HG03575 (cell line): ENCODE results near the gene KRT76.

Experiments
- ATAC-seq: cut with Tn5 transposase; IDR thresholded peaks from one replicate; pipeline ENCODE4 v1.9.1; 2021; ENCODE audit not compliant: unreplicated experiment, insufficient number of reproducible peaks, low FRiP score; ENCODE audit errors: extremely low read depth

The KRT76 gene

GRCh38 chr12:52813885-52814709, 37.0 kb upstream of the KRT76 start, which contains the start of gene KRT4:
KRT4 (minus strand) TSS chr12:52814116; CDS start chr12:52814058, 58 bp downstream.
- ATAC-seq = no peak

DNA sequence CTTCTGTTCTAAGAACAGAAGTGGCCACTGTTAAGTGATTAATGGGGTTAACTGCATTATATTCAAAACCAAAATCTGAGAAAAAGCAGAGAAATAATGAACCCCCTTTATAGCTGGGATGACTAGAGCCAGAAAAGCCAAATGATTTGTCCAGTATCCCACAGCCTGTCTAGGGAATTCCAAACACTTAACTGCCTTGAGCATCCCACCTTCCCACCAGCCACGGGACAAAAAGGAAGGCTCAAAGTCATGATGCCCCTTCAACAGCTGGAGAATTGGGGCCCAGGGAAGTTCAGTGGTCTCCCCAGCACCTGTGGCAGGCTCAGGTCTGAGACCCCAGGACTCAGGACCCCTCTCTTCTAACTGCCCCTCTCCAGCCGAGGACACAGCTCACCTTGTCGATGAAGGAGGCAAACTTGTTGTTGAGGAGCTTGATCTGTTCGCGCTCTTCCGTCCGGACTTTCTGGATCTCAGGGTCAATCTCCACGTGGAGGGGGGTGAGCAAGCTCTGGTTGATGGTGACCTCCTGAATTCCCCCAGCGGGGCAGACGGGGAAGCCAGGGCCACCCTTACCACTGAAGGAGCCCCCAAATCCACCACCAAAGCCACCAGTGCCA, 36.2 kb upstream of the KRT76 start:
- ATAC-seq = no peak

DNA sequence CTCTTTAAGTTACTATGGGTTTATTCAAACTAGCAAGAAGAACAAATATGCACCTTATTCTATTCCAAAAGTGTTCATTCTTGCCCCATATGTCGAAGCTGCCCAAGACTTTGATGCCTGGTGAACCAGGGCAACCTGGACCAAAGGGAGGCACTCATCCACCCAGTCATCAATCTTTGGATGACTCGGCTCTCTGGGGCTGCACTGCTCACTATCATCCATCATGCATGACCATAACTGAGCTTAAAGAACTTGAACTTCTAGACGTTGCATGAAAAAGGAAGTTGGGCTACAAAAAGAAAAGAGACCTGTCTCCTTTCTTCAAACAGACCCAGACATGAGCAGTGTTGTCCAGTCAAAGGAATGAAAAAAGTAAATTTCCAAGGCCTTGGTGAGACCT, 35.6 kb upstream of the KRT76 start:
- no peak for ATAC-seq

- ATAC-seq = no peak
These were observed 34.9 kb upstream of the KRT76 start for GRCh38 chr12:52812073-52812400.

DNA sequence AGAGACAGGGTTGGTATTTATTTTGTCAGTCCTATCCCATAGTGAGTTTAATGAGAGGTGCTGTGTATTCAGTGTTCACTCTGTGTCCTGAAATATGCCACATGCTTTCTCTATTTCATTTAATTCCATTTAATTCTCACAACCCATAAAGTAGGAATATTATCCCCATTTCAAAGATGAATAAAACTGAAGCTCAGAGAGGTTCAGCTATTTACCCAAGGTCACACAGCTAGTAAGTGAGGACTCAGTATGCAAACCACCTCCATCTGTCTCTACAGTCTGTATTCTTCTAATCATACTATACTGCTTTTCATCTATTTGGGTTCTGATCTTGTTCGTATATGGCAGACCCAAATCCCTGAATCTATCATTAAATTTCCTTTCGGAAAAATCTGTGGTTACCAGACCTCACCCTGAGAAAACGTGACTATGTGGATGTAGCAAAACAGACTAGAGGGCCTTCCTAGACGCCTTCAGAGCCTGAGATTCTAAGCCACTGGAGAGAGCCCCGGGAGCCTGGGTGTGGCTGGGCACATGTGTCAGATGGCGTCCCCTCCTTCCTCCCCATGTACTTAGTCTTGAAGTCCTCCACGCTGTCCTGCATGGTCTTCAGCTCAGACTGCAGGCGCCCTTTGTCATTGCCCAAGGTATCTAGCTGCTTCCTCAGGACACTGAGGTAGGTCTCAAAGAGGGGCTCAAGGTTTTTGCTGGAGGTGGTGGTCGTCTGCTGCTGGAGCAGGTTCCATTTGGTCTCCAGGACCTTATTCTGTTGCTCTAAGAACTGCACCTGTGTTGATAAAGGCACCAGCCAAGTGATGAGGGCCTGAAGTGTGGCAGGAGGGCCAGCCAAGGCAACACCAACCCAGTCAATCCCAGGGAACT, 34.3 kb upstream of the KRT76 start:
- no peak for ATAC-seq

GRCh38 chr12:52810554-52810953, 33.4 kb upstream of the KRT76 start:
- no peak for ATAC-seq

DNA sequence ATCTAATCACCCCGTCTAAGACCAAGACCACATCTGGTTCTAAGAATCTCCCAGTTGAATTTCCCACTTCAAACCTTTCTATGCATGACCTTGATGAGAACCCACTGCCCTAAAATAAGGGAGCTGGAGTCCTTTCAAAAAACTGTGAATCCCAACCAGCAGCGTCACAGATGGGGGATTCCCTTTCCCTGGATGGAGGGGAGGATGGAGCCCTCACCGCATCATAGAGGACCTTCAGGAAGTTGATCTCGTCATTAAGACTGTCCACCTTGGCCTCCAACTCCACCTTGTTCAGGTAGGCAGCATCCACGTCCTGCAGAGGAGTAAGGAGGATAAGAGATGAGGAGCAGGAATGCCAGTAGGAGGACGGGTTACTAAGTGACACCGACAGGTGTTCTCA, 32.0 kb upstream of the KRT76 start:
- ATAC-seq = no peak

- no peak for ATAC-seq
These were observed 31.5 kb upstream of the KRT76 start for GRCh38 chr12:52808573-52809160.

- no peak for ATAC-seq
These were observed 30.7 kb upstream of the KRT76 start for GRCh38 chr12:52807544-52808470.

GRCh38 chr12:52806821-52807543, 29.8 kb upstream of the KRT76 start:
- ATAC-seq = no peak

- no peak for ATAC-seq
These were observed 29.1 kb upstream of the KRT76 start for GRCh38 chr12:52806169-52806811.

DNA sequence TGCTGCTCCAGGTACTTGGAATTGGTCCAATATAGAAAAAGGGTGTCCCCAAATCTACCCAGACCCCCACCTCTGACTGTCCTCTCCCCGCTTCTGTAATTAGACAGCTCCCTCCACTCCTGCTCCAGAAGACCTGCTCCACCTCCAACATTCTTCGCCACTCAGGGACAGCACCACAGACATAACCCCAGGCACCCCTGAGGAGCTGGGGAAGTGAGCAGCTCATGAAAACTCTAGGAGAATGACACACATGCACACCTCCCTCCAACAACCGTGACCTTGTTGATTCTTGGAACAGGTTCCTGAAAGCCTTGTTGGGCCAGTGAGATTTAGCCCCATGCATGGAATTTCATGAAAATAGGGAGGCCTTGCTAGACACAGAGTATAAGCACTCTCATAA, 28.6 kb upstream of the KRT76 start:
- no peak for ATAC-seq

GRCh38 chr12:52805000-52805399, 27.9 kb upstream of the KRT76 start:
- no peak for ATAC-seq

DNA sequence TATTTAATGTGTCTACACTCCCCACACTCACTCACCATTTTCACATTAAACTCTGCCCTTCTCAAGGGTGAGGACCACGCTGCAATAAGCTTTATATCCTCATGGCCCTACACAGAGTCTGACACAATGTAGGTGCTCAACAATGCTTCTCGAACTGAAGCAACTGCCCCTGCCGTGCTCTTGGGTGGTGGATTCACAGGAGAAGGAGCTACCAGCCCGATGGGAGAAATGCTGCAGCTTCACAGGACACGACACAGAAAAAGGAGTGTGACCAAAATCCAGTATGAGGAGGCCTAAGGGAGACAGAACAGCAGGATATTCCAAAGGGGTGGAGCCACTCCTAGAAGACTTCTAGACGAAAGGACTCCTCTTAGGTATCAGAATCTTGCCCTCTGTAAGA, 25.3 kb upstream of the KRT76 start:
- no peak for ATAC-seq

GRCh38 chr12:52801773-52802172, 24.6 kb upstream of the KRT76 start:
- ATAC-seq = no peak

DNA sequence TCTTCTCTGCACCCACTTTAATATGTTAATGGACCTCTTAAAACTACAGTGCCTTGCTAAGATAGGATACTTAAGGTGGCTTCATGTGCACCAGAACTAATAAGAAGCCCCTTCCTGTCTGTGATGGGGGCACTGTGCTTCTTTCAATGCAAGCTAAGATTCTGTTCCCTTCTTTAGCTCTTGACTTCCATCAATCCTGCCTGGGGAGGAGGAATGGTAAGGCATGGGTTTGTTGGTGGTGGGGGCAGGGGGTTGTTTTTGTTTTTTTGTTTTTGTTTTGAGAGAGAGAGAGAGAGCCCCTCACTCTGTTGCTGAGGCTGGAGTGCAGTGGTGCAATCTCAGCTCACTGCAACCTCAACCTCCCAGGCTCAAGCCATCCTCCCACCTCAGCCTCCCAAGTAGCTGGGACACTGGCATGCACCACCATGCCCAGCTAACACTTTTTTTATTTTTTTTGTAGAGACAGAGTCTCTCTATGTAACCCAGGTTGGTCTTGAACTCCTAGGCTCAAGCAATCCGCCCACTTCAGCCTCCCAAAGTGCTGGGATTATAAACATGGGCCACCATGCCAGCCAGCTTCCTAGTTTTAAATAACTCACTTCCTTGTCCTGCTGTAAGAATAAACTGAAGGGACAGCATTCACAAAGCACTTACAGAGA, 23.2 kb upstream of the KRT76 start:
- no peak for ATAC-seq
